GM21717 (cell line): ENCODE data around the gene CYP19A1.
"Not testable (repeated sequence)": the region's sequence is repeated elsewhere in the genome, so short reads cannot be mapped to it uniquely, and the experiment has no call there.

ENCODE experiments used
- ATAC-seq: cut with Tn5 transposase; IDR thresholded peaks from one replicate; pipeline ENCODE4 v1.9.1; 2021; ENCODE audit warnings: mild to moderate bottlenecking, moderate library complexity; ENCODE audit not compliant: unreplicated experiment

The CYP19A1 gene

GRCh38 chr15:51265037-51265555, 73.3 kb downstream of the CYP19A1 start:
- no peak for ATAC-seq

DNA sequence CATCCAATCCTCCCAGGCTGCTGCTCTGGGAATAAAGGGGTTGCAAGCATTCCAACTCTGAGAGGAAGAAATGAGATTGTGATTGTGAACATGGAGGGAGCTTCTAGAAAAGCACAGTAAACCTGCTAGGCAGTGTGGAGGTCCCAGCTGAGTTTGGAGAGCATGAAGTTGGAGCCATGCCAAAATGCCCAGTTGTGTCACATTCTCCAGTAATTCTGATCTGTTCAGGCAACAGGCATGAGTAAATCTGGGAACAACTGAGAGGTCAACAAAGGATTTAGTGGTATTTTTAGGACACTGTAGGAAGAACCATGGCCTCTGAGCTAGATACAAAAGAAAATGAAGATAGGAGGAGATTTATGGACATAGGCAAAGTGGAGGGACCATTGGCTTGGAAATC, 74.7 kb downstream of the CYP19A1 start:
- ATAC-seq, result no peak

DNA sequence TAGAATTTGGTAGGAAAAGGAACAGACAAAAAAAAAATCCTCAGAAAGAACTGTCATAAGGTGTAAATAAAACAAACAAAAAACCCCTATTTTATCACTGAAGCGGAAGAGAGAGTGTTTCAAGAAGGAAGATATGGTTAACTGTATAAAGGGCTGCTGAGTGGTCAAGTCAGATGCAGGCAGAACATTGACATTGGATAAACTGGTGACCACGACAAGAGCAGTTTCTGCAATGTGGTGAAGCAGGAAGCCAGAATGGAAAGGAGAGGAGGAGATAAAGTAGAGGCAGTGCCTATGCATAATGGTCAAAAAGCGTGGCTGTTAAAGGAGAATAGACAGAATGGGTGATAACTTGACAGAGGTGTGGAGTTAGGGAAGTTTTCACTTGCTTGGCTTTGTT, 75.3 kb downstream of the CYP19A1 start:
- ATAC-seq, result no peak

GRCh38 chr15:51262463-51262862, 75.9 kb downstream of the CYP19A1 start:
- no peak for ATAC-seq

DNA sequence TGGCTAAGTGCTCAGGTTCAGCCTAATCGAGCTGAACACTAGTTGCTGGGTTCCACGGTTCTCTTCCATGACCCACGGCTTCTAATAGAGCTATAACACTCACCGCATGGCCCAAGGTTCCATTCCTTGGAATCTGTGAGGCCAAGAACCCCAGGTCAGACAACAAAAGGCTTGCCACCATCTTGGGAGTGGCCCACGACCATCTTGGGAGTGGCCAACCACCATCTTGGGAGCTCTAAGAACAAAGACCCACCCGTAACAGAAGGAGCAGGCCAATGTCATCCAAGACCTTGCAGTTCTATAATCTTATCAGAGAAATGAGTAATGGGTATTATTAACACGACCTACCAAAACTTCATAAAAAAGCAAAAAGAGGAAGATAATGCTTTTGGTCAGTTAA, 77.3 kb downstream of the CYP19A1 start:
- ATAC-seq, result not testable (repeated sequence)

GRCh38 chr15:51260202-51260601, 78.2 kb downstream of the CYP19A1 start:
- ATAC-seq, result no peak

DNA sequence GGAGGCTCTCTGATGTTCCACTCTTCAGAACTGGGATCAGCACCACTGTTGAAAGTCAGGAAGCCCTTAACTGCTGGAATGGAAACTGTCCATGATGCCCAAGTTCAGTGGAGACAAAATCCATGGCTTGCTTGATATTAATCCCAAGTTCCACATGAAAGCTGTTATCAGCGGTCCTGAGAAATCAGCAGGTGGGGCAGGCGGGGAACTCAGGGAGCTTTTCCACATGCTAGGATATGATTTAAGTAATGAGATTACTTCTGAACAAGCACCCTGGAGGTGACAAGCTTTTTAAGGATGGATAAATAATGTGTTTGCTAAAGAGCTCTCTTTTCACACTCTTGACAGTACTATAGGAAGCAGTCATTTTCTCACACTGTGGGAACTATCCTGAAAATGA, 82.9 kb downstream of the CYP19A1 start:
- no peak for ATAC-seq

GRCh38 chr15:51253366-51253765, 85.0 kb downstream of the CYP19A1 start:
- no peak for ATAC-seq

- no peak for ATAC-seq
Observed at GRCh38 chr15:51252671-51253070, 85.7 kb downstream of the CYP19A1 start.

- no peak for ATAC-seq
Observed at GRCh38 chr15:51251556-51251955, 86.8 kb downstream of the CYP19A1 start.

DNA sequence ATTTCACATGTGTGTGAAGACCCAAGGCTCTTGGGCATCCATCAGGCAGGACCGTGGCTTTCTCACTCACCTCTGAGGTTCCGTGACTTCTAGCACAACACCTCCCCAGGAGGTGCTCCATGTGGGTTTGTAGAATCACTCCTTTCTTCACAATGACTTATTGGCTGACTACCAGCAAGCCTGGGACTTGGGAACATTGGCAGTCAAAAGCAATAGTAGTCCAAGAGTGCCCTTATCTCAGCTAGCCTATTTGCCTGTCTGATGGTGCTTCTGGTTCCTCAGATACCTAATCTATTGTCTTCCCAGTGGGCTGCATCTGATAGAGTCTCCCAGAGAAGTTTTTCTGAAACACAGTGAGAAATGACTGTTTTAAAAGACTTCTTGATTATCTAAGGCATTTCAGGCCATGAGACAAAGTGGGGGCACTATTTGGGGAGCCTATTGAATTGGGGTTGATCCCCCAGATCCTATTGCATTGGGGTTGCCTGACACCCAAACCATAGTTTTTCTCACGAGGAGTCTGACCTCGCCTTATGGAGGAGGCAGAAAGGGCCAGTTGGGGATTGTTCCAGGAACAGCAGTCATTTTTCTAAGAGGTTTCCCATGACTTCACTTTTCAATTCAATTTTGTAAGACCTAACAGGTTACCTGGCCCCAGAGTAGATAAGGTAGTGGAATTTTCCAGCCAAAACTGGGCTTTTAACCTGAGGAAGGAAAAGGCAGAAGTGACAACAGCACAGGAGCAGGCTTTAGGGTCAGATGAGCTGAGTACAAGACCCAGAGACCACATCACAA, 88.0 kb downstream of the CYP19A1 start:
- ATAC-seq, result no peak

DNA sequence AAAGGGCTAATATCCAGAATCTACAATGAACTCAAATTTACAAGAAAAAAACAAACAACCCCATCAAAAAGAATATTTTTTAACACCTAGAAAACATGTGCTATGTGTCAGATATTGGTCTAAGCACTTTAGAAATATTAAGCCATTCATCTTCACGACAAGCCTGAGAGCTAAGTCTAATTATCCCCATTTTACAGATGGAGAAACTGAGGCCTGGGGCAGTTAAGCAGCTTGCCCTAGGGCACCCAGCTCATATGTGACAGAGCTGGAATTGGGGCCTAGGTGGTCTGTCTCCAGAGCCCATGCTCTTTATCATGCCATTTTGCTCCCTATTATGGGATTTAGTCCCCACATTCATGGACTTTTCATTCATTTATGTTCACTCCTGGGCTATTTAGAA, 92.8 kb downstream of the CYP19A1 start:
- ATAC-seq, result no peak

GRCh38 chr15:51244423-51244869, 94.0 kb downstream of the CYP19A1 start:
- ATAC-seq, result no peak

GRCh38 chr15:51243774-51244173, 94.6 kb downstream of the CYP19A1 start:
- no peak for ATAC-seq

GRCh38 chr15:51240066-51240465, 98.3 kb downstream of the CYP19A1 start:
- ATAC-seq, result no peak

DNA sequence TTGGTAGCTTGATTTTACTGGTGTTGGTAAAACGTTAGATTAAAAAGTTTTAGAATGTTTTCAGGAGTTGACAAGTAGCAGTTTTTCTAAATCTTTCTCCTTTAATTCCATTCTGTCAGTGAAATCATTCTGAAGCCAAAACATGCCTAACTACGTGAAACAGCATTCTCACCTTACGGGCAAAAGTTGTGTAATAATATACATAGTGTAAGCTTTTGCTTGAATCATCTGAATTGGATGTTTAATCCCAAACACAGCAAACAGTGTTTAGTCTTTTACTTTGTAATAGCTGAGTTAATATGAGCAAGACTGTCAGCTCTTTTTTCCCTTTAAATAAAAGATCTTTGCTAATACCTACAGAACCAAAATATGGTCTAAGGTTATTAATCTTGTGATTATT, 100.6 kb downstream of the CYP19A1 start:
- no peak for ATAC-seq

- no peak for ATAC-seq
Observed at GRCh38 chr15:51234176-51234927, 104.0 kb downstream of the CYP19A1 start.

- no peak for ATAC-seq
Observed at GRCh38 chr15:51232581-51232980, 105.8 kb downstream of the CYP19A1 start.

DNA sequence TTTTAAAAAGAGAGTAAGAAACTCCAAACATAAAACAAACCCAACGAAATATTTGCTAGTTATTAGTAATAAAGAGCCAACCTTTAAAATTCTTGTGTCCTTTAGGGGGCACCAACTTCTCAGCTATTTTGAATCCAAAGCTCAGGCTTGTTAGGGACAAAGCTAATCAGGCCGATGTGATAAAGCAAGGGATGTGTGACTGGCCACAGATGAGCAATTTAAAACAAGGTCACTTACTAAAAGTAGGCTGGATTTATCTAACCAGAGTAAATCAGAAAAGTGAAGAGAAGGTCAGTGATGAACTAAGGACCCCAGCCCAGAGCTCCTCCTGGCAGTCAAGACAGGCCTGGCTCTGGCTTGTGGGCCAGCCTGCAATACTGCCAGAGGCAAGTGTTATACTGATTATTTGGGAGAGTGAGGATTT, 108.5 kb downstream of the CYP19A1 start:
- no peak for ATAC-seq

- peak; percentile 76 for ATAC-seq
Observed at GRCh38 chr15:51227940-51228732, 110.3 kb downstream of the CYP19A1 start.

DNA sequence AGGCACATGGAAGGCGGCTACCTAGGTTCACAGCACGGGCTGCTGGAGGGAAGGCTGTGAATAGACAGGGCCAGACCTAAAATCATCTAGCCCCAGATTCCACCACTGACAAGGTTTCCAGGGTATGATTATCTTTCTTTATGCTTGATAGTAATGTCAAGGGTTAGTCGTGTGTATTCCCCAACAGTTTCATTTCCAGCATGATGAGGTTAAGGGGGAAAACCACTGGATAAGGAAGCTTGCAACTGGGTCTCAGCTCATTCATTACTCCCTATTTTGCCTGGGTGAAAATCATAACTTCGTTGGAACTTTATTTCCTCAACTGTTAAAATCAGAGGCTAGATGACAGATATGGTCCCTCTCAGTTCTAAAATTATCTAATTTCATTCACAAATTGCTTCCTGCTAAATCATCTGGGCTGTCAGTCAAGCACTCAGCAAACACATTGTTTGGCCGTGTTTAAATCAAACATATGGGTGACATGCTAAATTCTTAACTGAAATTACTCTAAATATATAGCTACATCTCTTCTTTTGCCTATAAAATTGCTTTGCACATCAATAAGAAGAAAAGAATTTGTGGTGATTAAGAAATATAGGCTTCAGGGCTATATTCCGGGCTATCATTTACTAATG, 111.7 kb downstream of the CYP19A1 start:
- no peak for ATAC-seq
